ELR (cell line): ENCODE measurements around the gene GRAP2.

ENCODE experiments used
- DNase-seq: peaks from one replicate; pipeline ENCODE4 v3.0.0-alpha.2; 2015; ENCODE audit warnings: low read depth

GRAP2 gene

DNA sequence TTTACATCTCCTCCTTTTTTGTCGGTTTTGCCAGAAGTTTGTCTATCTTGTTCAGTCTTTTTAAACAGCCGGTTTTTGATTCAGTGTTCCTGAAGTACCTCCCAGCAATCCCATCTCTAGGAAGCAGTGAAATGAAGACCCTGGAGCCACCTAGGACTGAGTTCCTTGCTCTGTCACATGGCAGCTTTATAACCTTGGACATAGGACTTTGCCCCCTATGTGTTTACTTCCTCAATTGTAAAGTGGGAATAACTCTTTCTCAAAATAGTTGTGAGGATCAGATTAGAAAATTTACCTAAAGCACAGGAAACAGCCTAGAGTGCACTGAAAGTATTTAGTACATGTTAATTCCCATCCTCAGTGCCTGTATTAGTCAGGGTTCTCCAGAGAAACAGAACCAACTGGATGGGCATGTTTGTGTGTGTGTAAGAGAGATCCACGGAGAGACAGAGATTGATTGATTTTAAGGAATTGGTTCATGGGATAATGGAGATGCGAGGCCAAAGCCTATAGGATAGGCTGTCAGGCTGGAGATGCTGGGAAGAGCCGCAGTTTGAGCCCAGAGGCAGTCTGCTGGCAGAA, 113.9 kb downstream of the GRAP2 start:
- DNase-seq = no peak

- no peak for DNase-seq
Observed at GRCh38 chr22:40015358-40015976, 114.6 kb downstream of the GRAP2 start.

DNA sequence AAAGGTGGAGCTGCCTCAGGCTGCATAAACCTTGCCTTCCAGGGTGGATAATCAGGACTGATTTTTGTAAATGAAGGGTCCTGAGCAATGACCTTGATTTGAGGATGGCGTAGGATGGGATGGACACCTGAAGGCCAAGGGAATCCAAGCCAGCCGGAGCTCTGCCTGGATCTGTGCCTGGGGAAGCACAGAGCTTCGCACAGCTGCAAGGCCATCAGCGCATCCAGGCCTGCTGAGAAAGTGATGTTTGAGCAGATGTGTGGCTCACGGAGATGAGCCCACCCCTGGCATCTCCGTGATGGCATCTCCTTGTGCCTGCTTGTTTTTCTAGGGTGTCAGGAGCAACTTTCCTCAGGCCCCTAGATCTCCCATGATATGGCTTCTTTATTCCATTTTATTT, 117.2 kb downstream of the GRAP2 start:
- no peak for DNase-seq

DNA sequence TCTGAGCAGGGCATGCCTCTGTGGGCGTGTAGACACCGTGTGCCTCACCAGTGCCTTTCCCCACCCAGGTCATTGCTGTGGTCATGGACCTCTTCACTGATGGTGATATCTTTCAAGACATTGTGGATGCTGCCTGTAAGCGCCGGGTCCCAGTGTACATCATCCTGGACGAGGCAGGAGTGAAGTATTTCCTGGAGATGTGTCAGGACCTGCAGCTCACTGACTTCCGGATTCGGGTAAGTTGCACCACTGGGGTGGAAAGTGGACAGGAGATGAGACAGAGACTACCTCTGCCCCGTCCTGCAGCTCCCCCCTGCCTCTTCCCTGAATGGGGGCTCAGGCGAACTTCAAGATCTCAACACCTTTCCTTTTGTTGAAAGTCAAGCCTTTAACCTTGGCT, 118.2 kb downstream of the GRAP2 start:
- DNase-seq = no peak

- DNase-seq = no peak
Observed at GRCh38 chr22:40020956-40021355, 120.1 kb downstream of the GRAP2 start.

GRCh38 chr22:40021401-40022000, 120.6 kb downstream of the GRAP2 start:
- DNase-seq = no peak

GRCh38 chr22:40022536-40023240, 121.8 kb downstream of the GRAP2 start:
- no peak for DNase-seq
